Cortex of kidney (tissue), 1 donor: Measurements from ENCODE around the gene ID2.

Source experiments
- DNase-seq: peaks from one replicate; lab custom pipeline; 2025; lab: John Stamatoyannopoulos, UW

The ID2 gene

GRCh38 chr2:8681786-8682692 is at the start of gene ID2:
TSS of gene ID2 (plus strand) at chr2:8682056. CDS start at chr2:8682166, 110 bp downstream.
- peak; percentile 95 for DNase-seq

GRCh38 chr2:8632755-8633154 is 49.1 kb upstream of the ID2 start:
- DNase-seq, result no peak

GRCh38 chr2:8633186-8633734 is 48.6 kb upstream of the ID2 start:
- no peak for DNase-seq

- no peak for DNase-seq
These were observed 48.0 kb upstream of the ID2 start for GRCh38 chr2:8633735-8634313.

- DNase-seq, result no peak
These were observed 47.2 kb upstream of the ID2 start for GRCh38 chr2:8634466-8635172.

- DNase-seq, result no peak
These were observed 45.8 kb upstream of the ID2 start for GRCh38 chr2:8636041-8636491.

GRCh38 chr2:8636721-8637636 is 44.9 kb upstream of the ID2 start:
- no peak for DNase-seq

GRCh38 chr2:8638327-8638726 is 43.5 kb upstream of the ID2 start:
- DNase-seq, result no peak

GRCh38 chr2:8639122-8639635 is 42.7 kb upstream of the ID2 start:
- no peak for DNase-seq

GRCh38 chr2:8640498-8640897 is 41.4 kb upstream of the ID2 start:
- no peak for DNase-seq

GRCh38 chr2:8641301-8641965 is 40.4 kb upstream of the ID2 start:
- no peak for DNase-seq

GRCh38 chr2:8642366-8643068 is 39.3 kb upstream of the ID2 start:
- DNase-seq, result no peak

- no peak for DNase-seq
These were observed 38.4 kb upstream of the ID2 start for GRCh38 chr2:8643250-8643995.

GRCh38 chr2:8643996-8644356 is 37.9 kb upstream of the ID2 start:
- DNase-seq, result no peak

GRCh38 chr2:8644605-8645175 is 37.2 kb upstream of the ID2 start:
- no peak for DNase-seq

- no peak for DNase-seq
These were observed 36.6 kb upstream of the ID2 start for GRCh38 chr2:8645176-8645831.

- DNase-seq, result no peak
These were observed 35.0 kb upstream of the ID2 start for GRCh38 chr2:8646731-8647461.

GRCh38 chr2:8647462-8647857 is 34.4 kb upstream of the ID2 start:
- DNase-seq, result no peak
